H1 (cell line): ENCODE measurements around the gene PDGFA.

Experiments used
- CEBPB ChIP-seq: IDR thresholded peaks from 2 replicates; pipeline ENCODE4 v1.6.1; 2012; ENCODE audit warnings: low read depth, low read length
- CHD2 ChIP-seq: IDR thresholded peaks from 2 replicates; pipeline ENCODE4 v1.6.1; 2012; ENCODE audit warnings: low read length, improper control_type of control experiment
- CTCF ChIP-seq, 3 experiments: IDR thresholded peaks; 1 replicate in 2 of 3; 2 replicates in 1 of 3; pipeline versions ENCODE4 v1.5.1 to v1.6.1; 2011; ENCODE audit warnings: low read length in 3 of 3, mild to moderate bottlenecking in 3 of 3, inconsistent platforms in 2 of 3, low read depth in 1 of 3, moderate library complexity in 1 of 3; ENCODE audit not compliant: insufficient read depth in 1 of 3; ENCODE audit errors: control extremely low read depth in 1 of 3
- POLR2A ChIP-seq, 2 experiments: IDR thresholded peaks; 1 replicate in 1 of 2; 2 replicates in 1 of 2; pipeline ENCODE4 v1.6.1; 2011; ENCODE audit warnings: low read depth in 2 of 2, low read length in 2 of 2, mild to moderate bottlenecking in 2 of 2; ENCODE audit errors: control extremely low read depth in 1 of 2
- POLR2AphosphoS5 ChIP-seq: IDR thresholded peaks from 2 replicates; pipeline ENCODE4 v1.6.1; 2011; ENCODE audit warnings: low read depth, low read length
- SUZ12 ChIP-seq: fragments of 200-600 bp; sonication (generic); IDR thresholded peaks from 2 replicates; pipeline ENCODE4 v1.6.1; 2012; ENCODE audit warnings: mild to moderate bottlenecking, inconsistent platforms, low read length, moderate library complexity, mixed read lengths
- TAF1 ChIP-seq: IDR thresholded peaks from 2 replicates; pipeline ENCODE4 v1.6.1; 2011; ENCODE audit warnings: mild to moderate bottlenecking, low read depth, low read length
- TEAD4 ChIP-seq: IDR thresholded peaks from 2 replicates; pipeline ENCODE4 v1.6.1; 2012; ENCODE audit warnings: low read depth, low read length, inconsistent platforms, mixed read lengths
- ZNF274 ChIP-seq: IDR thresholded peaks from 2 replicates; pipeline ENCODE4 v1.7.0; 2012; ENCODE audit warnings: low read length, borderline replicate concordance; ENCODE audit errors: extremely low read depth

GRCh38 chr7:555551-556160 is 36.0 kb upstream of the PDGFA start:
- no peak for TF ChIP-seq POLR2A (IDR thresholded peaks at IDR 0.05; ENCODE audit: control extremely low read depth in 1 of 2, low read depth in 2 of 2, low read length in 2 of 2)
- TF ChIP-seq CTCF (IDR thresholded peaks at IDR 0.05; ENCODE audit: control extremely low read depth in 1 of 3, insufficient read depth in 1 of 3, low read depth in 1 of 3, low read length in 3 of 3) = no peak
- no peak for TF ChIP-seq TAF1
- no peak for TF ChIP-seq SUZ12
- TF ChIP-seq ZNF274 = no peak
- no peak for TF ChIP-seq POLR2AphosphoS5
- TF ChIP-seq CHD2 = no peak
- no peak for TF ChIP-seq CEBPB
- no peak for TF ChIP-seq TEAD4
